Endothelial cell of umbilical vein (primary cell): ENCODE results near the gene METAP1. TPM values are rescaled to one million over a fixed set of nuclear protein-coding genes. Genes with fewer than 3 reads are reported as not detected.

ENCODE experiments used
- BruUV-seq: library from RNA; stranded (reverse); fragments of 400-500 nt; replicated peaks from 2 replicates; lab custom pipeline; 2021; lab: Mats Ljungman, UMichigan
- CTCF ChIA-PET: fragments of 300-600, 350-600 bp; sonication (Branson Sonifier 250); formaldehyde crosslinking; loops from one replicate; lab custom pipeline; 2021; ENCODE audit warnings: antibody characterized with exemption, inconsistent platforms; lab: Charles Lee
- POLR2A ChIA-PET: fragments of 300-600, 350-600 bp; sonication (Branson Sonifier 250); formaldehyde crosslinking; loops from one replicate; lab custom pipeline; 2021; ENCODE audit warnings: antibody characterized with exemption, inconsistent platforms; lab: Charles Lee
- DNase-seq: peaks from one replicate; pipeline ENCODE4 v3.0.0-alpha.2; 2011; ENCODE audit warnings: low read depth, low spot score
- FAIRE-seq: peaks from 2 replicates; lab custom pipeline; 2011; peaks lifted over from hg19 to GRCh38; lab: Jason Lieb, UNC
- H2AFZ ChIP-seq: 2 replicates; pipeline ENCODE4 v1.6.0; 2012; ENCODE audit warnings: low read depth, low read length, control low read depth, inconsistent platforms
- H3K27ac ChIP-seq: 2 replicates; pipeline ENCODE4 v1.5.1; 2011; ENCODE audit warnings: low read depth, mild to moderate bottlenecking, control low read depth, low read length, moderate library complexity; ENCODE audit not compliant: insufficient read depth
- H3K27me3 ChIP-seq, 2 experiments: 2 replicates each; pipeline versions ENCODE4 v1.6.0 to v1.6.1; 2011; ENCODE audit warnings: low read length in 2 of 2, mixed read lengths in 1 of 2; ENCODE audit not compliant: control insufficient read depth in 2 of 2, insufficient read depth in 2 of 2
- H3K36me3 ChIP-seq, 2 experiments: 2 replicates in 1 of 2; 3 replicates in 1 of 2; pipeline ENCODE4 v1.5.1; 2011; ENCODE audit warnings: low read length in 2 of 2, mild to moderate bottlenecking in 1 of 2, moderate library complexity in 1 of 2; ENCODE audit not compliant: control insufficient read depth in 2 of 2, insufficient read depth in 2 of 2; ENCODE audit errors: extremely low read depth in 1 of 2
- H3K4me1 ChIP-seq: 3 replicates; pipeline ENCODE4 v1.5.1; 2011; ENCODE audit warnings: mild to moderate bottlenecking, low read length; ENCODE audit not compliant: control insufficient read depth, insufficient read depth; ENCODE audit errors: extremely low read depth
- H3K4me2 ChIP-seq: 2 replicates; pipeline ENCODE4 v1.6.1; 2011; ENCODE audit warnings: low read length, control low read depth, mixed read lengths; ENCODE audit not compliant: insufficient read depth
- H3K4me3 ChIP-seq, 3 experiments: fragments of 200-600 bp in 1 of 3; sonication (generic), shearing (Covaris generic) in 1 of 3; replicated peaks in 1 of 3; 2 replicates each; pipeline ENCODE4 v1.5.1; 2011 to 2016; ENCODE audit warnings: control low read depth in 3 of 3, low read length in 3 of 3, mild to moderate bottlenecking in 2 of 3, inconsistent platforms in 1 of 3, low read depth in 1 of 3, moderate library complexity in 1 of 3; ENCODE audit not compliant: insufficient read depth in 1 of 3
- H3K79me2 ChIP-seq: 2 replicates; pipeline ENCODE4 v1.6.0; 2012; ENCODE audit warnings: low read length, inconsistent platforms; ENCODE audit not compliant: control insufficient read depth, insufficient read depth
- H3K9ac ChIP-seq: replicated peaks from 2 replicates; pipeline ENCODE3; 2011; ENCODE audit warnings: low read length, control low read depth; ENCODE audit not compliant: insufficient read depth; ENCODE audit errors: extremely low read depth
- H3K9me1 ChIP-seq: replicated peaks from 3 replicates; pipeline ENCODE4 v1.6.0; 2011; ENCODE audit warnings: mild to moderate bottlenecking, low read length; ENCODE audit not compliant: control insufficient read depth, insufficient read depth; ENCODE audit errors: extremely low read depth
- H3K9me3 ChIP-seq: replicated peaks from 2 replicates; pipeline ENCODE4 v1.5.1; 2012; ENCODE audit warnings: low read length, inconsistent platforms; ENCODE audit not compliant: control insufficient read depth, insufficient read depth
- H4K20me1 ChIP-seq: replicated peaks from 2 replicates; pipeline ENCODE3; 2011; ENCODE audit warnings: mild to moderate bottlenecking, low read length; ENCODE audit not compliant: control insufficient read depth, insufficient read depth; ENCODE audit errors: extremely low read depth
- CTCF ChIP-seq, 2 donors: IDR thresholded peaks; 1 replicate in 1 of 2; 2 replicates in 1 of 2; pipeline ENCODE4 v1.5.1; 2011; ENCODE audit warnings: low read length in 2 of 2, mild to moderate bottlenecking in 2 of 2, moderate library complexity in 2 of 2, control low read depth in 1 of 2, inconsistent platforms in 1 of 2, low read depth in 1 of 2; ENCODE audit not compliant: insufficient read depth in 1 of 2; ENCODE audit errors: extremely low read depth in 1 of 2
- EZH2 ChIP-seq: IDR thresholded peaks from 2 replicates; pipeline ENCODE4 v1.6.1; 2012; ENCODE audit warnings: borderline replicate concordance, low read depth, mild to moderate bottlenecking, moderate library complexity, low read length, inconsistent platforms; ENCODE audit not compliant: severe bottlenecking
- FOS ChIP-seq: IDR thresholded peaks from 2 replicates; pipeline ENCODE4 v1.6.1; 2011; ENCODE audit warnings: mild to moderate bottlenecking, low read length, moderate library complexity, borderline replicate concordance; ENCODE audit not compliant: insufficient read depth
- GATA2 ChIP-seq: IDR thresholded peaks from 2 replicates; pipeline ENCODE4 v1.7.0; 2011; ENCODE audit warnings: low read depth, mild to moderate bottlenecking, moderate library complexity, mixed read lengths, low read length; ENCODE audit not compliant: insufficient read length, insufficient read depth
- JUN ChIP-seq: IDR thresholded peaks from 2 replicates; pipeline ENCODE4 v1.6.1; 2011; ENCODE audit warnings: borderline replicate concordance, low read depth; ENCODE audit not compliant: insufficient read length, insufficient read depth
- MAX ChIP-seq: IDR thresholded peaks from 2 replicates; pipeline ENCODE4 v1.6.1; 2011; ENCODE audit not compliant: insufficient read depth, insufficient read length
- MYC ChIP-seq: IDR thresholded peaks from one replicate; pipeline ENCODE4 v1.6.1; 2011; ENCODE audit warnings: mild to moderate bottlenecking, low read depth, low read length
- POLR2A ChIP-seq: IDR thresholded peaks from 2 replicates; pipeline ENCODE4 v1.6.1; 2012; ENCODE audit warnings: low read depth, mild to moderate bottlenecking, control low read depth, low read length
- POLR2AphosphoS5 ChIP-seq: IDR thresholded peaks from 2 replicates; pipeline ENCODE4 v1.6.1; 2012; ENCODE audit warnings: low read depth, mild to moderate bottlenecking, control low read depth, low read length, moderate library complexity; ENCODE audit not compliant: insufficient read depth
- dilution Hi-C: fragments of 300-500 bp; cut with MboI; formaldehyde crosslinking; loops from one replicate; pipeline ENCODE4 v1.15.0; 2019; ENCODE audit warnings: low sequenced_read_pairs; ENCODE audit not compliant: extremely low pct_ligation_motif_present
- intact Hi-C: fragments of 100-400 bp; cut with micrococcal nuclease; formaldehyde crosslinking; loops from one replicate; pipeline ENCODE4 v1.10.0; 2022
- polyA plus RNA-seq, 4 experiments: library from polyadenylated mRNA; depleted of rRNA in 3 of 4; stranded (reverse) in 3 of 4; unstranded in 1 of 4; fragments of >200 nt; gene quantifications; 2 replicates each; pipeline versions ENCODE4 v1.2.1 to v1.2.3, GENCODE V29; 2011 to 2012; ENCODE audit warnings: missing spikeins in 1 of 4
- total RNA-seq: library from RNA; stranded (reverse); gene quantifications from 2 replicates; pipeline ENCODE4 v1.2.3, GENCODE V29; 2021

The METAP1 gene
- total and polyA plus RNA-seq, 2 donors (not counting 3 experiments of a cell fraction or from before 2014, with no cell fraction given): 26.4 to 39.8 TPM

- H3K4me2 ChIP-seq: no peak overlapping the region
- DNase-seq (no peak), FAIRE-seq (no peak)
- no peaks in the 10 kb centered on the region for H3K9me1 ChIP-seq
- CTCF ChIA-PET: interaction anchor here (1.2 to 2.7 kb wide), 2 partner anchors 29 to 31 kb away, joined by 5 to 8 read pairs; partner anchors contain the start of gene METAP1
- peaks cover 61% of the 10 kb centered on the region for H3K79me2 ChIP-seq
- no peaks in the 10 kb centered on the region for H3K36me3 ChIP-seq
- no peak overlapping the region for H2AFZ ChIP-seq
- intact Hi-C loops: no loop called here
- no peak for TF ChIP-seq MAX
- TF ChIP-seq GATA2: no peak
- TF ChIP-seq CTCF (IDR thresholded peaks at IDR 0.05; ENCODE audit: extremely low read depth in 1 of 2, insufficient read depth in 1 of 2, low read depth in 1 of 2, low read length in 2 of 2): no peak
- TF ChIP-seq FOS: no peak
- TF ChIP-seq POLR2A: no peak
- TF ChIP-seq MYC: no peak
- TF ChIP-seq JUN: no peak
- no peak for TF ChIP-seq EZH2
- no peak for TF ChIP-seq POLR2AphosphoS5
- no peak overlapping the region for H3K4me3 ChIP-seq
- H3K27me3 ChIP-seq: no peaks in the 10 kb centered on the region
- H3K27ac ChIP-seq: no peak overlapping the region
- POLR2A ChIA-PET: interaction anchor here (0.6 kb wide), 1 partner anchor 540 kb away, joined by 3 read pairs; no protein-coding TSS in a partner anchor
- no peaks in the 10 kb centered on the region for H4K20me1 ChIP-seq
- no peak overlapping the region for H3K9ac ChIP-seq
- no peaks in the 10 kb centered on the region for H3K4me1 ChIP-seq
- BruUV-seq: no TSS peak
- no peaks in the 10 kb centered on the region for H3K9me3 ChIP-seq
- dilution Hi-C loops: no loop called here
Observed at GRCh38 chr4:99024481-99025275, 29.2 kb downstream of the METAP1 start.
